Endothelial cell (in vitro differentiated cells): Measurements from ENCODE around the gene TTC21B. TPM values are rescaled to one million over a fixed set of nuclear protein-coding genes. Genes with fewer than 3 reads are reported as not detected.

Experiments used
- DNase-seq: peaks from one replicate; pipeline ENCODE4 v3.0.0; 2021; ENCODE audit warnings: low spot score
- H3K27ac Mint-ChIP-seq: one replicate; pipeline ENCODE4 v1.8.0; 2021; ENCODE audit warnings: mixed read lengths, inconsistent platforms; ENCODE audit not compliant: unreplicated experiment
- H3K27me3 Mint-ChIP-seq: one replicate; pipeline ENCODE4 v1.8.0; 2021; ENCODE audit warnings: mild to moderate bottlenecking, moderate library complexity, mixed read lengths, inconsistent platforms; ENCODE audit not compliant: unreplicated experiment
- H3K36me3 Mint-ChIP-seq: one replicate; pipeline ENCODE4 v1.8.0; 2021; ENCODE audit warnings: mild to moderate bottlenecking, low read depth, mixed read lengths, inconsistent platforms; ENCODE audit not compliant: unreplicated experiment
- H3K4me1 Mint-ChIP-seq: one replicate; pipeline ENCODE4 v1.8.0; 2021; ENCODE audit warnings: mild to moderate bottlenecking, mixed read lengths, inconsistent platforms; ENCODE audit not compliant: unreplicated experiment
- H3K4me3 Mint-ChIP-seq: one replicate; pipeline ENCODE4 v1.8.0; 2021; ENCODE audit warnings: mild to moderate bottlenecking, mixed read lengths, inconsistent platforms; ENCODE audit not compliant: unreplicated experiment
- H3K9me3 Mint-ChIP-seq: one replicate; pipeline ENCODE4 v1.8.0; 2021; ENCODE audit warnings: mixed read lengths, inconsistent platforms; ENCODE audit not compliant: unreplicated experiment
- CTCF ChIP-seq: fragments of 200-600 bp; sonication (generic); IDR thresholded peaks from one replicate; pipeline ENCODE4 v1.5.0; 2021; ENCODE audit warnings: antibody characterized with exemption; ENCODE audit not compliant: unreplicated experiment
- total RNA-seq: library from RNA; stranded (reverse); fragmentation: NEBNext Ultra II Directional; extraction: Animal tissue kit (Norgen Biotek cat#: 25700); gene quantifications from one replicate; pipeline ENCODE4 v1.2.1, GENCODE V29; 2021; ENCODE audit not compliant: unreplicated experiment

The TTC21B gene
- total RNA-seq, 1 donor from 2014 or later: 101 TPM

- TF ChIP-seq CTCF: peak; percentile 69
- peaks cover 13% of the 10 kb centered on the region for H3K4me1 Mint-ChIP-seq
- H3K27me3 Mint-ChIP-seq: no peaks in the 10 kb centered on the region
- H3K4me3 Mint-ChIP-seq: no peak overlapping the region
- peak overlapping the region; percentile 30 for H3K27ac Mint-ChIP-seq
- DNase-seq: no peak
- H3K9me3 Mint-ChIP-seq: no peaks in the 10 kb centered on the region
- H3K36me3 Mint-ChIP-seq: peaks cover 15% of the 10 kb centered on the region
These were observed 79.0 kb downstream of the TTC21B start for GRCh38 chr2:165874445-165875039.

GRCh38 chr2:165872101-165872791 lies 81.3 kb downstream of the TTC21B start:
- no peak for TF ChIP-seq CTCF
- H3K4me1 Mint-ChIP-seq: peaks cover 13% of the 10 kb centered on the region
- H3K27ac Mint-ChIP-seq: no peak overlapping the region

DNA sequence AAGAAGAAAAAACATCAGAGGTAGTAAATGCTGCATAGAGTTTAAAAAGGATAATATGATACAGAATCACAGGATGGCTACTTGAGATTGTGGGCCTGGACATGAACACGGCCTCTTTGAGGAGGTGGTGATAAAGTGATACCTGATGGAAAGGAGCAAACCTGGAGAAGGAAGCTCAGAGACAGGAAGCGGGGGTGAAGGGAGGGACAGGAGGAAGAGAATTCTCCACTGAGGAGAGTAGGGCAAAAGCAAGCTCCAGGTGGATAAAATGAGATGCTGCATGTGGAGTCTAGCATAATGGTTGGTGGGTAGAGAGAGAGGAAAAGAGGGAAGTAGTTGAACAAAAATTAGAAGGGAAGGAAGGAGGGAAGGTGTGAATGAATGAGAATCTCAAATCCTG lies 82.6 kb downstream of the TTC21B start:
- TF ChIP-seq CTCF: no peak
- Mint-ChIP-seq H3K27ac (peak overlapping the region; percentile 11), H3K9me3 (no peaks in the 10 kb centered on the region), H3K4me1 (peaks cover 13% of the 10 kb centered on the region), H3K27me3 (no peaks in the 10 kb centered on the region), H3K4me3 (no peak overlapping the region), H3K36me3 (peaks cover 14% of the 10 kb centered on the region)
- no peak for DNase-seq

More at GRCh38 chr2:165872101-165872791, 81.3 kb downstream of the TTC21B start:
- peaks cover 17% of the 10 kb centered on the region for H3K36me3 Mint-ChIP-seq
- no peaks in the 10 kb centered on the region for H3K9me3 Mint-ChIP-seq
- no peak overlapping the region for H3K4me3 Mint-ChIP-seq
- DNase-seq: no peak
- no peaks in the 10 kb centered on the region for H3K27me3 Mint-ChIP-seq

GRCh38 chr2:165870346-165870745 lies 83.2 kb downstream of the TTC21B start:
- no peak for TF ChIP-seq CTCF
- Mint-ChIP-seq H3K4me1 (peaks cover 13% of the 10 kb centered on the region), H3K4me3 (no peak overlapping the region)

GRCh38 chr2:165868211-165868610 lies 85.4 kb downstream of the TTC21B start:
- no peak for TF ChIP-seq CTCF
- Mint-ChIP-seq H3K4me1 (peaks cover 9% of the 10 kb centered on the region), H3K27ac (no peak overlapping the region), H3K36me3 (peaks cover 25% of the 10 kb centered on the region), H3K4me3 (no peak overlapping the region), H3K27me3 (no peaks in the 10 kb centered on the region), H3K9me3 (no peaks in the 10 kb centered on the region)
- no peak for DNase-seq

More at GRCh38 chr2:165870346-165870745, 83.2 kb downstream of the TTC21B start:
- no peak for DNase-seq
- Mint-ChIP-seq H3K27me3 (no peaks in the 10 kb centered on the region), H3K36me3 (peaks cover 14% of the 10 kb centered on the region), H3K9me3 (no peaks in the 10 kb centered on the region), H3K27ac (no peak overlapping the region)
